ENCODE results near the gene CELF5. TPM values are rescaled to one million over a fixed set of nuclear protein-coding genes. Genes with fewer than 3 reads are reported as not detected.

CELF5 gene
- total and polyA plus RNA-seq, 9 of the 15 experiments (the other 6 are each of a cell fraction or from before 2014, with no cell fraction given) = 0.01 to 0.56 (median 0.22) TPM

- TF ChIP-seq ELF2 (CRISPR knock-in tag; IDR thresholded peaks at IDR 0.05) = no peak
- no peak for TF ChIP-seq PML (IDR thresholded peaks at IDR 0.05; ENCODE audit: low read length)
- TF ChIP-seq ZFP36 (IDR thresholded peaks at IDR 0.05; ENCODE audit: low read depth, low read length, partially characterized antibody) = peak; percentile 60
- TF ChIP-seq BCOR (IDR thresholded peaks at IDR 0.05) = peak; percentile 64
- TF ChIP-seq ZNF224 (CRISPR knock-in tag; IDR thresholded peaks at IDR 0.05) = no peak
- TF ChIP-seq, protein P1, sequence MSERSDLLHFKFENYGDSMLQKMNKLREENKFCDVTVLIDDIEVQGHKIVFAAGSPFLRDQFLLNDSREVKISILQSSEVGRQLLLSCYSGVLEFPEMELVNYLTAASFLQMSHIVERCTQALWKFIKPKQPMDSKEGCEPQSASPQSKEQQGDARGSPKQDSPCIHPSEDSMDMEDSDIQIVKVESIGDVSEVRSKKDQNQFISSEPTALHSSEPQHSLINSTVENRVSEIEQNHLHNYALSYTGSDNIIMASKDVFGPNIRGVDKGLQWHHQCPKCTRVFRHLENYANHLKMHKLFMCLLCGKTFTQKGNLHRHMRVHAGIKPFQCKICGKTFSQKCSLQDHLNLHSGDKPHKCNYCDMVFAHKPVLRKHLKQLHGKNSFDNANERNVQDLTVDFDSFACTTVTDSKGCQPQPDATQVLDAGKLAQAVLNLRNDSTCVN (CRISPR knock-in tag; IDR thresholded peaks at IDR 0.05) = no peak
- peak; percentile 76; the same call in 1 of the 2 replicates for TF ChIP-seq PTBP1 (IDR thresholded peaks at IDR 0.05; ENCODE audit: low read depth, low read length)
- no peak for TF ChIP-seq MYC (IDR thresholded peaks at IDR 0.05; ENCODE audit: low read depth, low read length)
- TF ChIP-seq MYC (CRISPR knock-in tag; IDR thresholded peaks at IDR 0.05; ENCODE audit: borderline replicate concordance, low read depth) = no peak
- no peak for TF ChIP-seq DPF2 (IDR thresholded peaks at IDR 0.05)
- TF ChIP-seq ZKSCAN1 (IDR thresholded peaks at IDR 0.05; ENCODE audit: low read depth, low read length) = no peak
- TF ChIP-seq SMARCA5 (IDR thresholded peaks at IDR 0.05) = peak; percentile 90
- no peak for TF ChIP-seq ZNF75A (CRISPR knock-in tag; IDR thresholded peaks at IDR 0.05)
- no peak for TF ChIP-seq ZNF175 (CRISPR knock-in tag; IDR thresholded peaks at IDR 0.05; ENCODE audit: low read depth)
- TF ChIP-seq RCOR1 (IDR thresholded peaks at IDR 0.05; ENCODE audit: borderline replicate concordance in 1 of 2, low read depth in 2 of 2, low read length in 2 of 2) = no peak
- peak in 1 of 2 experiments; percentile 39; a peak in 1 of 4 replicates for TF ChIP-seq KDM1A (IDR thresholded peaks at IDR 0.05)
- peak; percentile 87 for TF ChIP-seq RBM25 (IDR thresholded peaks at IDR 0.05; ENCODE audit: low read depth, low read length, severe bottlenecking)
- H3K9me3 ChIP-seq (replicated peaks; ENCODE audit: control insufficient read depth, insufficient read depth, low read depth, low read length) = no peaks in the 10 kb centered on the region
- no peak overlapping the region for H3K27ac ChIP-seq (ENCODE audit: extremely low read depth, low read depth, low read length)
- POLR2A ChIA-PET = interaction anchor here (0.6 kb wide), 1 partner anchor 180 kb away, joined by 3 read pairs; no protein-coding TSS in a partner anchor
- no peaks in the 10 kb centered on the region for H3K79me2 ChIP-seq (ENCODE audit: control insufficient read depth, insufficient read depth, low read length)
- H4K20me1 ChIP-seq (replicated peaks; ENCODE audit: control insufficient read depth, insufficient read depth, low read length) = peaks cover 7% of the 10 kb centered on the region; the same call in 1 of the 2 replicates
- DNase-seq (ENCODE audit: extremely low read depth in 1 of 4, low spot score in 3 of 4) = peak in 1 of 4 experiments; percentile 4
- CTCF ChIA-PET (ENCODE audit: low intra/inter-chr PET ratio) = interaction anchor here (1.1 kb wide), 1 partner anchor 12 kb away, joined by 3 read pairs; no protein-coding TSS in a partner anchor
- FAIRE-seq = no peak
- peaks cover 11 to 24% of the 10 kb centered on the region in 2 experiments; a peak in 4 of 5 replicates for H3K27me3 ChIP-seq (ENCODE audit: control insufficient read depth in 2 of 2, insufficient read depth in 2 of 2, low read length in 2 of 2)
- intact Hi-C loops (cut with micrococcal nuclease) = no loop called here
- in situ Hi-C loops (cut with MboI) = no loop called here
- no peaks in the 10 kb centered on the region for H3K9me1 ChIP-seq (ENCODE audit: control insufficient read depth, insufficient read depth, low read length)
- H3K36me3 ChIP-seq (ENCODE audit: control insufficient read depth, insufficient read depth, low read length) = no peaks in the 10 kb centered on the region
- no TSS peak for BruUV-seq (replicated peaks)
- peaks cover 0 to 27% of the 10 kb centered on the region in 2 experiments; a peak in 3 of 5 replicates for H3K4me1 ChIP-seq (replicated peaks in 1 of 2; ENCODE audit: control insufficient read depth in 2 of 2, insufficient read depth in 2 of 2, low read length in 2 of 2)
- no peak overlapping the region for H2AFZ ChIP-seq (ENCODE audit: low read depth, low read length)
- H3K9ac ChIP-seq (ENCODE audit: insufficient read depth in 1 of 2, low read depth in 2 of 2, low read length in 2 of 2) = no peak overlapping the region
- ATAC-seq = no peak
- WGBS (ENCODE audit: insufficient coverage, low coverage, missing lambda C conversion rate) = 0% methylated on average over 5 of the region's 5 CpGs
- H3K4me2 ChIP-seq (ENCODE audit: insufficient read depth, low read length) = no peak overlapping the region
- no peak overlapping the region for H3K4me3 ChIP-seq
These were observed 92.3 kb downstream of the CELF5 start for GRCh38 chr19:3316659-3317207.

All from K562 (cell line).